HG02973 (cell line): ENCODE results near the gene ELOB.
"Not testable (repeated sequence)": the region's sequence is repeated elsewhere in the genome, so short reads cannot be mapped to it uniquely, and the experiment has no call there.

Experiments
- ATAC-seq: cut with Tn5 transposase; IDR thresholded peaks from one replicate; pipeline ENCODE4 v1.9.1; 2021; ENCODE audit warnings: moderate library complexity; ENCODE audit not compliant: unreplicated experiment

The ELOB gene

GRCh38 chr16:2724816-2725348, 52.2 kb downstream of the ELOB start:
- ATAC-seq, result no peak

GRCh38 chr16:2724088-2724676, 52.9 kb downstream of the ELOB start:
- ATAC-seq, result no peak

DNA sequence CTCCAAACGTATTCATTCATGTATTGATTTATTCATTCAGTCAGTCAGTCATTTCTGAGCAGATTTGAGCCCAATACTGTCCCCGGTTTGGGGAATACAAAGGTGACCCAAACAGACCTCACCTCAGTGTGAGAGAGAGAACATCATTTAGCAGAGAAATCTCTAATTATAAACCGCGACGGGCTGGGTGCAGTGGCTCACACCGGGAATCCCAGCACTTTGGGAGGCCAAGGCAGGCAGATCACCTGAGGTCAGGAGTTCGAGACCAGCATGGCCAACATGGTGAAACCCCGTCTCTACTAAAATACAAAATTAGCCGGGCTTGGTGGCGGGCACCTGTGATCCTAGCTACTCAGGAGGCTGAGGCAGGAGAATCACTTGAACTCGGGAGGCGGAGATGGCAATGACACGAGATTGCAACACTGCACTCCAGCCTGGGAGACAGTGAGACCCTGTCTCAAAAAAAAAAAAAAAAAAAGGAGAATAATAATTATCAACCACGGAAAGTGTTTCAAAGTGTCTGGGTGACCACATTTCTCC, 55.4 kb downstream of the ELOB start:
- ATAC-seq, result not testable (repeated sequence)
